Activated CD4-positive, CD25-positive, alpha-beta regulatory T cell treated with anti-CD3 and anti-CD28 coated beads, Interleukin-2, amount 50 U/mL, for 24 hours (primary cell): ENCODE measurements around the gene KMT2B.
"Not testable (repeated sequence)": the region's sequence is repeated elsewhere in the genome, so short reads cannot be mapped to it uniquely, and the experiment has no call there.

Source experiments
- ATAC-seq, 2 donors: fragments of 150-1000 bp; cut with Tn5 transposase; one replicate each; pipeline ENCODE4 v1.10.0; 2021; ENCODE audit warnings: mild to moderate bottlenecking in 1 of 2, moderate library complexity in 1 of 2

The KMT2B gene

DNA sequence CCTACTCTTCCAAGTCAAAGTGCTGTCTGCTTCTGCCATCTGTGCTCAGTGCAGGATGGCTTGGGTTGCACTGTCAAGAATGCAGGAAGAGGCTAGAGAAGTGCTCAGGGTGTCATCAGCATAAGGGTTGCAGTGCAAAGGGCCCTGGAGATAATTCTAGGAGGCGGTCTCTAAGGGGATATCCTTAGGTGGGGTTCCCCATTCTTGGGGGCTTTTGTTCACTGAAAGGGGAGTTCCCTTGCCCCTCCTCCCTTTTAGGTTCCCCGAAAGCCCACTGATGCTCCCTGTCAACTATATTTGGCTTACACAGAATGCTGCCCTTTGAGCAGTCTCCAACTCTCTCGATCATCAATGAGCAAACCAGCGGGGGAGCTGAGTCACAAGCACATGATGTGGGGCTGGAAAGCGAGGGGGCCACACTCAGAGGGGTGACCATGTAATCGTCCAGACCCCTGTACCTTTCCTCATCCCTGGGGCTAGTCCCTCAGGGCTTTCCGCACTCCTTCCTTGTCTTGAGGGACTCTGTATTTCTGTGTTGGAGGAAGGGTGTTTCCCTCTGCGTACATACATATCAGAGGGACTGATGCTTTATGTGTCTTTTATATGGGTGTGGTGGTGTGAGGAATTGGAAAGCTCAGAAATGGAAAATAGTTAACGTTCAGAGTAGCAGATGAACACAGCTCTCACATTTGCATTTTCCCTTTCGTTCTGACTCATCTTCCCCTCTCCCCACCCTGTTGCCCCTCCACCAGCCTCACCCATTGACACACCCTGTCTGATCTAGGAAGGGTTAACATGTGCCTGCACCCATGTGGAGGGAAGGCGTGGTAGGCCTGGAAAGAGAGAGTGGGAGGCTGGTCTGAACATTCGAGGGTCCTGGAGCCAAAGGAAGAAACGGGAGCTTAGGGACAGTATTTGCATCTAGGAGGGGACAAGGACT lies 6.7 kb upstream of the KMT2B start:
- ATAC-seq = peak; percentile 48 to 58

DNA sequence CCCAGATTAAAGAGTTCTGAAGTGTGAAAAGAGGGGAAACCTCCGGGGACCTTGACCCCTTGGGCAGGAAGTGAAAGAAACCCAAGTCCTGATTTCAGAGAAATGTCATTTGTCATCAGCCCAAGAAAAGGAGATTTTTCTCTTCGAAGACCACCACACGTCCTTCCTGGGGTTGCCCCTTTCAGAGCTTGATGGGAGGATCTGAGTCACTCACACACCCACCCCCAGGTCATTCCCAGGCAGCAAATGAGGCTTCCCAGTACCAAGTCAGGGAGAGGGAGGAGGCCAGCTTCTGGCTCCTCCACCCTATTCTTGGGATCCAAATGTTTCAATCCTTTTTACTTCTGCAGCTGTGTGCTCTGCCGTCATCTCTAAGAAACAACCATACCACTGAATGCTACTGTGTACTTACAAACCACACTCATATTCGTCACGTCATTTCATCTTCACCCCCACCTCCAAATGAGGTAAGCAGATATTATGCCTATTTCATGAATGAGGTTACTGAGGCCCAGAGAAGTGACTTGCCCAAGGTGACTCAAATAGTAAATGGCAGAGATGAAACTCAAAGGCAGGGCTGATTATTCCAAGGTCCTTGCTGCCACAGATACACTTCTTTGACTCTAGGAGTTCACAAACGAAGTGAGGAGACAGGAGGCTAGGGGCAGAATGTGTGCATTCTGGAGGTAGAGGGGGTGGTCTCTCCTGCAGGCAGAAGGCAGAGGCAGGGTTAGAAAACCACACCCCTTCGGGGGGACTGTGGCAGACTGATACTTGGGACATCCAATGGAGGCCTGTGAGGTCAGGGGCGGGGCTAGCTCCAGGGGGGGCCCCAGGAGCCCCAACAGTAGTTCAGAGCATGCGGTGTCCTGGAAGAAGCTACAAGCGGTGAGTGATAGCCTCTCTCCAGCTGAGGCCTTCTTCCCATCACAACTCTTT lies 5.0 kb upstream of the KMT2B start:
- ATAC-seq = peak; percentile 34 to 44

DNA sequence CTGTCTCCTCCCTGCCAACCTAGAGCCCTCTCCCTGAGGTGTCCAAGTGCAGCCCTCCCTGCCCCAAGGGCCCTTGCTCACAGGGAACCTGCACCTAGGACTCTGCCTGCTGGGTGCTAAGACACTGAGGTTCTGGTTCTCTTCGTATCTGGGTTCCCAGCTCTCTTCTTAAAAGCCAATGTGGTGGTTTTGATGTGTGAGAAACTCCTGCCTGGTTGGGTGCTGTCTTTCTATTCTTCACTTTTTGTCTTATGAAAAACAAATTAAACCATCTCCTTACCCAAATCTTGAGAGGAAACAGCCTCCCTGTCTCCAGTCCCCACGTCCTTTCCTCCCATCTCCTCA lies 4.3 kb upstream of the KMT2B start:
- no peak for ATAC-seq

DNA sequence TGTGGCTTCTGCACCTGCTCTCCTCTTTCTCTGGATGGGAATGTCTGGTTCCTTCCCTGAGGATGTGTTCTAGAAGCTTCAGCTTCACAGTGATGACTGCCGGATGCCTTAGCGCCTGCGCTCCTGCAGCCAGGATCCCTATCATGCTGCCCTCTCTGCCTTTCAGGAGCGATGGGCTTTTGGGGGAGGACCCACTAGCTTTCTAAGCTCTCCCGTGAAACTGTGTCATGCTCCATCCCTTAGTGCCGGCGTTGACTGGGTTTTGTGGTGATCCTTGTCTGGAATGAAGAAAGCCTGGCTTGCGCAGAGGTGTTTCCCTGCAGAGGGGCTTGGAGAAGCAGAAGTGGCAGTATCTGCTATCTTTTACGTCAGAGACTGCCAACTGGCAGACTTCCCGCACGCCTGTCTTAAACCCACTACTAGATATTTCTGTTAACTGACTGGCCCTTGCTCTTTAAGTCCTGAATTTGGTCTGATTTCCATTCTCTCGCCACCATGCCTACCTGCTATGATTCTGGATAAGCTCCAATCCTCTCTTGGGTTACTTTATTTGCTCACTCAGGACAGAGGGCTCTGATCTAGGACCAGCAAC lies 3.8 kb upstream of the KMT2B start:
- no peak for ATAC-seq

DNA sequence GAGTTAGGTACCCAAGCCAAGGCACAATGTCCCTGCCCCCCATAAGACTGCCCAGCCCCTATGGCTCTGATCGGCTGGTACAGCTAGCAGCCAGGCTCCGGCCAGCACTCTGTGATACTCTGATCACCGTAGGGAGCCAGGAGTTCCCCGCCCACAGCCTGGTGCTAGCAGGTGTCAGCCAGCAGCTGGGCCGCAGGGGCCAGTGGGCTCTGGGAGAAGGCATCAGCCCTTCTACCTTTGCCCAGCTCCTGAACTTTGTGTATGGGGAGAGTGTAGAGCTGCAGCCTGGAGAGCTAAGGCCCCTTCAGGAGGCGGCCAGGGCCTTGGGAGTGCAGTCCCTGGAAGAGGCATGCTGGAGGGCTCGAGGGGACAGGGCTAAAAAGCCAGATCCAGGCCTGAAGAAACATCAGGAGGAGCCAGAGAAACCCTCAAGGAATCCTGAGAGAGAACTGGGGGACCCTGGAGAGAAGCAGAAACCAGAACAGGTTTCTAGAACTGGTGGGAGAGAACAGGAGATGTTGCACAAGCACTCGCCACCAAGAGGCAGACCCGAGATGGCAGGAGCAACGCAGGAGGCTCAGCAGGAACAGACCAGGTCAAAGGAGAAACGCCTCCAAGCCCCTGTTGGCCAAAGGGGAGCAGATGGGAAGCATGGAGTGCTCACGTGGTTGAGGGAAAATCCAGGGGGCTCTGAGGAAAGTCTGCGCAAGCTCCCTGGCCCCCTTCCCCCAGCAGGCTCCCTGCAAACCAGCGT lies 3.0 kb upstream of the KMT2B start:
- no peak for ATAC-seq

DNA sequence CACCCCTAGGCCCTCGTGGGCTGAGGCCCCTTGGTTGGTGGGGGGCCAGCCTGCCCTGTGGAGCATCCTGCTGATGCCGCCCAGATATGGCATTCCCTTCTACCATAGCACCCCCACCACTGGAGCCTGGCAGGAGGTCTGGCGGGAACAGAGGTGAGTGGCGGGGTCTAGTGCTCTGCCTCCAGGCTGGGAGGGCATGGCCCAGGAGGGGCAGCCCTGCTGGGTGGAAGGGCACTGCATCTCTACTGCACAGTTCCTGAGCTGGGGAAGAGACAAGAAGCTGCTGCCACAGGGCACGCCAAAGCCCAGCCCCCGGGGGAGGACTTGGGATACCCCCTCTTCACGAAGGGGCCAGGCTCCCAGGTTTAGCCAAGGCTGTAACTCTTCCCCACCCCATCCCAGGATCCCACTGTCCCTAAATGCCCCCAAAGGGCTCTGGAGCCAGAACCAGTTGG lies 2.4 kb upstream of the KMT2B start:
- ATAC-seq = no peak

DNA sequence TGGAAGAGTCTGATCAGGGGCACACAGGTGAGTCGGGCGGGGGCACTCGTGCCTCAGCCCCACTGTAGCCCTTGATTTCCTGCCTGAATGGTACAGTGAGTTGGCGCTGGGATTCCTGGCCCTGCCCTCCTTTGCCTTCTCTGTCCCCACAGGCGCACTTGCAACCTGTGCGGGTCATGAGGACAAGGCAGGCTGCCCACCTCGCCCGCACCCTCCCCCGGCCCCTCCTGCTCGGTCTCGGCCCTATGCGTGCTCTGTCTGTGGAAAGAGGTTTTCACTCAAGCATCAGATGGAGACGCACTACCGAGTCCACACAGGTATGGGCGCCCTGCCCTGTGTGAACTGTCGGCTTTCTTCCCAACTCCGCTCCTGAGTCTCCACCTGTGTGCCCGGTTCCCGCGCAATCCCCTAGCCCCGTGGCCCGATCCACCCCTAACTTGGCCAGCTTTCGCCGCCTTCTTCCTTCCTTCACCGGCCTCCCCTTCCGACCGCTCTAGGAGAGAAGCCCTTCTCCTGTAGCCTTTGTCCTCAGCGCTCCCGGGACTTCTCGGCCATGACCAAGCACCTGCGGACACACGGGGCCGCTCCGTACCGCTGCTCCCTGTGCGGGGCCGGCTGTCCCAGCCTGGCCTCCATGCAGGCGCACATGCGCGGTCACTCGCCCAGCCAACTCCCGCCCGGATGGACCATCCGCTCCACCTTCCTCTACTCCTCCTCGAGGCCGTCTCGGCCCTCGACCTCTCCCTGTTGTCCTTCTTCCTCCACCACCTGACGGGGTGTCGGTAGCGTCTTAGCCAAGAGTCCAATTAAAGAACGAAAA lies 1.6 kb upstream of the KMT2B start:
- no peak for ATAC-seq

DNA sequence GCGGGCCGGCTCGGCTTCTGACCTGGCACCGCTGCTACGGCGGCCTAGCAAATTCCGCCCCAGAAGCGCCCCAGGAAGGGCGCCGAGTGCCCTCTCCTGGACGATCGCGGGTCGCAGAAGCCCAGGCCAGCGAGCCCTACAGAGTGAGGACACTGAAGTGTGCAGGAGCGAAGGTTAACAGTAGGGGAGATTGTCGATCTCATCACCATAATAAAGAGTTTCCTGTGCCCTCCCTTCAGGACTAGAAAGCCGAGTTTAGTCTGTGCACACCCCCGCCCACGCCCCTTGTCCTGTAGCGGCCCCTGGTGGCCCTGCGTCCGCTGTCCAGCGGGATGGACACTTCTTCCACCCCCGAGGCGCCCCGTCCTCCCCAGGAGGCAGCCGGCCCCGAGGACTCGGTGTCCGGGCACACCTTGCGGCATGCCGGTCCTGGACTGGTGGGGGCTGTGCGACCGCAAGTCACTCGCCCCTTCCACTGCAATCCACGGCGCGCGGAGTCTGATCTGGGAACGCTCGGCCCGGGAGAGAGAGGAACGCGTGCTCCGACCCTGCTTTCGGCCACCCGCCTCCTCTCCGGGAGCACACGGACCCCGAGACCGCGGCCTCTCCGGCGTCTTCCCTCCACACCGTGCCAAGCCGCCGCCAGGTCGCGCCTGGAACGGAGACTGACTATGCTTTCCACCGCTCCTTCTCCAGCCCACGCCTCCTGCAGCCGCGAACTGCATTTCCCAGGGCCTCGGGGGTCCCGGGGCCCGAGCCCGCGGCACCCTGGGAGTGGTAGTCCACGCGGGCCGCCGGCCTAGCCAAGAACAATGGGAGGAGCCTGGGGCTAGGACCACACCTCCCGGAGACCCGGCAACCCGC lies 770 bp upstream of the KMT2B start:
- ATAC-seq = peak; percentile 67 to 72

DNA sequence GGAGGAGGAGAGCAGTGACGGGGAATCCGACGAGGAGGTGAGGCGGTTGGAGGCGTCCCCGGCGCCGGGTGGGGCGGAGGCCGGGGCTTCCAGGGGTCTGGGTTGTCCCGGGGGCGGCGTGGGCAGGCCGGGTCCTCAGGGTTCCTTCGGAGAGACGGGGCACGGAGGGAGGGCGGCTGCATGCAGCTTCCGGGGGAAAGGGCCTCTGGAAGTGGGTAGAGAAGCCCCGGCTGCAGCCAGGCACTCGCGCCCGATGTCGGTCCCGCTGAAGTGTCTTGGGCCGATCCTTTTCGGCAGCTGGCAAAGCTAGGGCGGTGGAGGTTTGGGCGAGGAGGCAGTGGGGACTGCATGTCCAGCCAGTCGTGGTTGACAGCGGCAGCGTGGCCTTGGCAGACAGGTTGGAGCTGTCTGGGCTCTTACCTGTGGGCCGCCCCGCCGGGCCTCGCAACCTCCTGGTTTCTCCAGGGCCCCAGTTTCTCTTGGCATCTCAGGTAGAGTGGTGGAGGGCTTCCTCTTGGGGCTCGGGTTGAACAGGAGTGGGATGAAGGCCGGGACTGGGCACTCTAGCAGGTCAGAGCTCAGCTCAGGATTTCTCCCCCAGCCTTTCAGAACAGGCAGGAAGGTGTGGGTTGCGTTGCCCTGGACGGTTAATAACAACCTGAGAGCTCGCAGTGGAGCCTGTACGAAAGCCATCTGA lies 690 bp downstream of the KMT2B start:
- ATAC-seq = peak; percentile 1

DNA sequence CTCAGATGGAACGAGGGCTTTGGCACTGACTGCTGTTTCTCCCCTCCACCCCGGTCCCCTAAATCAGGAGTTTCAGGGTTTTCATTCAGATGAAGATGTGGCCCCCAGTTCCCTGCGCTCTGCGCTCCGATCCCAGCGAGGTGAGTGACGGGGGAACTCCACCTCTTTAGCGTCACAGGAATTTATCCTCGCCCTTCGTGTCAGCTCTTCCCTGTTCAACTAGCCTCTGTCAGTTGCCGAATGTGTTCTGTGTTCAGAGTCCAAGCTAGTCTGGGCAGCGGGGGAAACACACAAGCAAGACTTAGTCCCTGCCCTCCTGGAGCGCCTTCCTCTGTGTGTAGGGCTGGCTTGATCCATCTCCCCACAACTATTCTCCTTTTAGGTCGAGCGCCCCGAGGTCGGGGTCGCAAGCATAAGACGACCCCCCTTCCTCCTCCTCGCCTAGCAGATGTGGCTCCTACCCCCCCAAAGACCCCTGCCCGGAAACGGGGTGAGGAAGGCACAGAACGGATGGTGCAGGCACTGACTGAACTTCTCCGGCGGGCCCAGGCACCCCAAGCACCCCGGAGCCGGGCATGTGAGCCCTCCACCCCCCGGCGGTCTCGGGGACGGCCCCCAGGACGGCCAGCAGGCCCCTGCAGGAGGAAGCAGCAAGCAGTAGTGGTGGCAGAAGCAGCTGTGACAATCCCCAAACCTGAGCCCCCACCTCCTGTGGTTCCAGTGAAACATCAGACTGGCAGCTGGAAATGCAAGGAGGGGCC lies 1.8 kb downstream of the KMT2B start:
- no peak for ATAC-seq

DNA sequence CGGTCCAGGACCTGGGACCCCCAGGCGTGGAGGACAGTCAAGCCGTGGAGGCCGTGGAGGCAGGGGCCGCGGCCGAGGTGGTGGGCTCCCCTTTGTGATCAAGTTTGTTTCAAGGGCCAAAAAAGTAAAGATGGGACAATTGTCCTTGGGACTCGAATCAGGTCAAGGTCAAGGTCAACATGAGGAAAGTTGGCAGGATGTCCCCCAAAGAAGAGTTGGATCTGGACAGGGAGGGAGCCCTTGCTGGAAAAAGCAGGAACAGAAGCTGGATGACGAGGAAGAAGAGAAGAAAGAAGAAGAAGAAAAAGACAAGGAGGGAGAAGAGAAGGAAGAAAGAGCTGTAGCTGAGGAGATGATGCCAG lies 2.3 kb downstream of the KMT2B start:
- ATAC-seq = no peak

DNA sequence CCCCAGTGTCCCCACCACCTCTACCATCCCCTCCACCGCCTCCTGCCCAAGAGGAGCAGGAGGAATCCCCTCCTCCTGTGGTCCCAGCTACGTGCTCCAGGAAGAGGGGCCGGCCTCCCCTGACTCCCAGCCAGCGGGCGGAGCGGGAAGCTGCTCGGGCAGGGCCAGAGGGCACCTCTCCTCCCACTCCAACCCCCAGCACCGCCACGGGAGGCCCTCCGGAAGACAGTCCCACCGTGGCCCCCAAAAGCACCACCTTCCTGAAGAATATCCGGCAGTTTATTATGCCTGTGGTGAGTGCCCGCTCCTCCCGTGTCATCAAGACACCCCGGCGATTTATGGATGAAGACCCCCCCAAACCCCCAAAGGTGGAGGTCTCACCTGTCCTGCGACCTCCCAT lies 2.8 kb downstream of the KMT2B start:
- no peak for ATAC-seq

DNA sequence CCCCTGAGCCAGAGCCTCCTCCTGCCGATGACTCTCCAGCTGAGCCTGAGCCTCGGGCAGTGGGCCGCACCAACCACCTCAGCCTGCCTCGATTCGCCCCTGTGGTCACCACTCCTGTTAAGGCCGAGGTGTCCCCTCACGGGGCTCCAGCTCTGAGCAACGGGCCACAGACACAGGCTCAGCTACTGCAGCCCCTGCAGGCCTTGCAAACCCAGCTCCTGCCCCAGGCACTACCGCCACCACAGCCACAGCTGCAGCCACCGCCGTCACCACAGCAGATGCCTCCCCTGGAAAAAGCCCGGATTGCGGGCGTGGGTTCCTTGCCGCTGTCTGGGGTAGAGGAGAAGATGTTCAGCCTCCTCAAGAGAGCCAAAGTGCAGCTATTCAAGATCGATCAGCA lies 3.6 kb downstream of the KMT2B start:
- ATAC-seq = no peak

DNA sequence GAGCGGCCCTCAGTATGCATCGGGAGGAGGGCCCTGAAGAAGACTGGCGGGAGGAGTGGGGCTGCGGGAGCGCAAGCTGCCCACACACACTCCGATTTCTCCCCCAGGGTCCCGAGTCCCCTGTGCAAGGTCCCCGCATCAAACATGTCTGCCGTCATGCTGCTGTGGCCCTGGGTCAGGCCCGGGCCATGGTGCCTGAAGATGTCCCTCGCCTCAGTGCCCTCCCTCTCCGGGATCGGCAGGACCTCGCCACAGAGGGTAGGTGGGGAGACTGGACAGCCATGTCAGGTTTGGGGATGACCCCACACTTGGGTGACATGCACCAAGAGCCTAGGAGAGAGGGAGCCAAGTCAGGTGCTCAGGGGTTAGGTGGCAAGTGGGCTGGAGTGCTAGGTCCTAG lies 4.7 kb downstream of the KMT2B start:
- no peak for ATAC-seq

DNA sequence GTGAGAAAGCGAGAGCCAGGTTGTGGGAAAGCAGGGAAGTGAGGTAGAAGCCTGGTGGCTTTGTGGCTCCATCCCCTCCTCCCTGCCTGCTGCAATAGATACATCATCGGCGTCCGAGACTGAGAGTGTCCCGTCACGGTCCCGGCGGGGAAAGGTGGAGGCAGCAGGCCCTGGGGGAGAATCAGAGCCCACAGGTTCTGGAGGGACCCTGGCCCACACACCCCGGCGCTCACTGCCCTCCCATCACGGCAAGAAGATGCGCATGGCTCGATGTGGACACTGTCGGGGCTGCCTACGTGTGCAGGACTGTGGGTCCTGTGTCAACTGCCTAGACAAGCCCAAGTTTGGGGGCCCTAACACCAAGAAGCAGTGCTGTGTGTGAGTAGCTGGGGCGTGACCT lies 5.1 kb downstream of the KMT2B start:
- ATAC-seq = no peak

DNA sequence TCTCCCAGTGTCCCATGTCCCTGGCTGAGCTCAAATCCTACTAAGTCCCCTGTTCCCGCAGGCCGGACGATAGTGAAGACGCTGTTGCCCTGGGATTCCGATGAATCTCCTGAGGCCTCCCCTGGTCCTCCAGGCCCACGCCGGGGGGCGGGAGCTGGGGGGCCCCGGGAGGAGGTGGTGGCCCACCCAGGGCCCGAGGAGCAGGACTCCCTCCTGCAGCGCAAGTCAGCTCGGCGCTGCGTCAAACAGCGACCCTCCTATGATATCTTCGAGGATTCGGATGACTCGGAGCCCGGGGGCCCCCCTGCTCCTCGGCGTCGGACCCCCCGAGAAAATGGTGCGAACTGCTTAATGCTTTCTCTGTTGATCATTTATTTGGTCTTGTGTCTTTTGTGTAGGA lies 5.9 kb downstream of the KMT2B start:
- ATAC-seq = no peak

DNA sequence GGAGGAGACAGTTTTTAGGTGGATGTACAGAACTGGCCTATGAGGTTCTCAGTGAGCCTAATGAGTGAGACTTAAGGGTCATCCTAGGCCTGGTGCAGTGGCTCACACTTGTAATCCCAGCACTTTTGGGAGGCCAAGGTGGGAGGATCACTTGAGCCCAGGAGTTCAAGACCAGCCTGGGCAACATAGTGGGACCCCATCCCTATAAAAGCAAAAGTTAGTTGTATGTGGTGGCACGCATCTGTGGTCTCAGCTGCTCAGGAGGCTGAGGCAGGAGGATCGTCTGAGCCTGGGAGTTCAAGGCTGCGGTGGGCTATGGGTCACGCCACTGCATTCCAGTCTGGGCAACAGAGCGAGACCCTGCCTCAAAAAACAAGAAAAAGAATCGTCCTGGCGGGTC lies 6.3 kb downstream of the KMT2B start:
- ATAC-seq = not testable (repeated sequence)

DNA sequence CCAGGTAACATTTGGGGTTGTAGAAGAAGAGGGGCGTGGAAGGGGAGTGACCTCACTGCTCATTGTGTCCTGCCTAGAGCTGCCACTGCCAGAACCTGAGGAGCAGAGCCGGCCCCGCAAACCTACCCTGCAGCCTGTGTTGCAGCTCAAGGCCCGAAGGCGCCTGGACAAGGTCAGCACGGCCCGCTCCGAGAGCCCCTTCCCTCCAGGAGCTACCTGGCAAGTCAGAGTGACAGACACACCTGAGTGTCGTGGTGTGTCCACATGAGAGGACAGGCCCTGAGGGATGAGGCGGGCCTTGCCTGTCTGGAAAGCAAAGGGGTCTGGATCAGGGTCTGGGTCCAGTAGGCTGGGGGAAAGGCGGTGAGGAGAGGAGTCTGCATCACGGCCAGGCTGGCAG lies 6.8 kb downstream of the KMT2B start:
- ATAC-seq = no peak

DNA sequence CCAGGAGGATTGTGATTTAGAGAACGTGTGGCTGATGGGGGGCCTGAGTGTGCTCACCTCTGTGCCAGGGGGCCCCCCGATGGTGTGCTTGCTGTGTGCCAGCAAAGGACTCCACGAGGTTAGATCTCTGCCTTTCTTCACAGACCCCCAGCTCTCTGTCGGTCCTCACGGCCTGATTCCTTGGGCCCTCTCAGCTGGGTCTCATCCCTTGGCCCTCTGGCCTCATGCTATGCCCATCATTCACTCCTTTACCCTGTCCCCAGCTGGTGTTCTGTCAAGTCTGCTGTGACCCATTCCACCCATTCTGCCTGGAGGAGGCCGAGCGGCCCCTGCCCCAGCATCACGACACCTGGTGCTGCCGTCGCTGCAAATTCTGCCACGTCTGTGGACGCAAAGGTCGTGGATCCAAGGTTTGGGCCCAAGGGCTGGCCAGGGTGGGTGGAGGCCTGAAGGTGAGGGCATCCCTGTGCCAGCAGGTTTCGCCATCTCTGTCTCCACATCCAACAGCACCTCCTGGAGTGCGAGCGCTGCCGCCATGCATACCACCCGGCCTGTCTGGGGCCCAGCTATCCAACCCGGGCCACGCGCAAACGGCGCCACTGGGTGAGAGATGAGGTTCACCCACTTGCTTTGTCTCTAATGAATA lies 7.5 kb downstream of the KMT2B start:
- ATAC-seq = no peak
